Inferior parietal cortex (tissue), 1 donor: ENCODE measurements around the gene DDX3Y.
A peak's percentile ranks its signal among the peaks of the same experiment; 100 is the strongest.

ENCODE experiments used
- DNase-seq: peaks from one replicate; pipeline ENCODE4 v3.0.0-alpha.2; 2016; ENCODE audit errors: extremely low spot score

The DDX3Y gene

GRCh38 chrY:12904618-12905516, at the start of gene DDX3Y:
DDX3Y (plus strand) TSS chrY:12904868; CDS start chrY:12904937, 69 bp downstream.
- DNase-seq: peak; percentile 76

GRCh38 chrY:12855791-12856275, 48.8 kb upstream of the DDX3Y start:
- no peak for DNase-seq

- DNase-seq: no peak
Observed at GRCh38 chrY:12867960-12868359, 36.7 kb upstream of the DDX3Y start.

- no peak for DNase-seq
Observed at GRCh38 chrY:12896973-12897372, 7.7 kb upstream of the DDX3Y start.

- DNase-seq: no peak
Observed at GRCh38 chrY:12898604-12899003, 6.1 kb upstream of the DDX3Y start.

- DNase-seq: no peak
Observed at GRCh38 chrY:12905517-12905872, 827 bp downstream of the DDX3Y start.

GRCh38 chrY:12905895-12906294, 1.2 kb downstream of the DDX3Y start:
- no peak for DNase-seq

- no peak for DNase-seq
Observed at GRCh38 chrY:12913541-12913940, 8.9 kb downstream of the DDX3Y start.

- no peak for DNase-seq
Observed at GRCh38 chrY:12928043-12928442, 23.4 kb downstream of the DDX3Y start.

GRCh38 chrY:12941725-12942687, 37.3 kb downstream of the DDX3Y start:
- peak; percentile 2 for DNase-seq
